ENCODE data around the gene LBHD1. TPM values are rescaled to one million over a fixed set of nuclear protein-coding genes. Genes with fewer than 3 reads are reported as not detected.
"Not testable (repeated sequence)": the region's sequence is repeated elsewhere in the genome, so short reads cannot be mapped to it uniquely, and the experiment has no call there.

The LBHD1 gene
- polyA plus RNA-seq, 4 donors: 3.3 to 8.6 (median 7.8) TPM

- no peak for DNase-seq (ENCODE audit: low read depth in 4 of 4, low spot score in 3 of 4)
These were observed 6.3 kb downstream of the LBHD1 start for GRCh38 chr11:62665599-62666258.

DNA sequence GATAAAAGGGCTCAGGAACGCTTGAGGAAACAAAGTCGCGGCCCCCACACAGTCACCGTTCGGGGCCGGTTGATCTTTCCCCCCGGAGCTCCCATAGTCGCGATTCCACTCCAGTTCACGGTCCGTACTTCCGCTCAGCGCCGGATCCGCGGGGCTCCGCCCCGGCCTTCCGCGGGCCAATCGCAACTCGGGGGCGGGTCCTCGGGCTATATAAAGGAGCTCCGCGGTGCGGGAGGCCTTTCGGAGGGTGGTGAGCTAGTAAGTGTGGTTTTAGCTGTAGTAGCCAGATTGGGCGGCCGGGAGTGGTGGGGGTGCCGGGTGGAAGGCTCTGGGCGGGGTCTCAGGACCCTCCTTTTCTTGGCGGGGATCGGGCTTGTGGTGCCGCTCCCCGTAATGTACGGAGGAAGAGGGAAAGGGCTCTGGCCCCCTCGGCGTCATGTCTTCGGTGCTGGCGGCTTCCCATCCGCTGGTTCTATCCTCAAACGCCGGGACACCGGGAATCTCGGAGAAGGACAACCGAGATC is 6.9 kb downstream of the LBHD1 start, which contains the start of the genes C11orf98 and CSKMT:
Gene C11orf98 (minus strand): TSS at position 136 of the 524 bp plus-strand sequence. CDS start 41 bp downstream, at position 95.
Gene CSKMT (plus strand): TSS at position 238 of the 524 bp plus-strand sequence. CDS start 568 bp downstream, outside the sequence.
- DNase-seq (ENCODE audit: low read depth in 4 of 4, low spot score in 3 of 4): peak; percentile 91 to 94 (median 94)

DNA sequence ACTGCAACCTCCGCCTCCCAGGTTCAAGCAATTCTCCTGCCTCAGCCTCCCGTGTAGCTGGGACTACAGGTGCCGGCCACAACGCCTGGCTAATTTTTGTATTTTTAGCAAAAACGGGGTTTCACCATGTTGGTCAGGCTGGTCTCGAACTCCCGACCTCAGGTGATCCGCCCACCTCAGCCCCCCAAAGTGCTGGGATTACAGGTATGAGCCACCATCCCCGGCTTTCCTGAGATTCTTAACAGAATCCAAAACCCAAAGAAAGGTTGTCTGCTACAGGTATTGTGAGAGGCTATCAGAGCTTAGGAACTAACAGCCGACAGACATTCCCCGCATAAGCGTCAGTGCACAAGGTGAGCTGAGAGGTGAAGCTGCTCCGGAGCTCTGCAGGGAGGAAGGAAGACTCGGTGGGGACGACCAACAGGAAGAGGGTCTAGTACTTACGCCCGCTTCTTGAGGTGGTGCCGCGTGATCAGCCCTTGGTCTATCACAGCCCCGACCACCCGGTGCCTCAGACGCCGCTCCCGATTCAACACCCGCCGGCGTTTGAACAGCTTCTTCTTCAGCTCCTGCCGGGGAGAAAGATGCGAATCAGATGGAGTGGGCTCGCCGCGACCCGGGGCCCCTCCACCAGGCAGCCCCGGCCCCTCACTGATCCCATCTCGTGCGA is 7.5 kb downstream of the LBHD1 start:
- DNase-seq (ENCODE audit: low read depth in 4 of 4, low spot score in 3 of 4): no peak

- DNase-seq (ENCODE audit: low read depth in 4 of 4, low spot score in 3 of 4): no peak
These were observed 15.2 kb downstream of the LBHD1 start for GRCh38 chr11:62656796-62657429.

- DNase-seq (ENCODE audit: low read depth in 4 of 4, low spot score in 3 of 4): no peak
These were observed 17.8 kb downstream of the LBHD1 start for GRCh38 chr11:62654297-62654696.

- DNase-seq (ENCODE audit: low read depth in 4 of 4, low spot score in 3 of 4): no peak
These were observed 19.7 kb downstream of the LBHD1 start for GRCh38 chr11:62652161-62653006.

GRCh38 chr11:62650283-62650682 is 21.8 kb downstream of the LBHD1 start:
- not testable (repeated sequence) for DNase-seq (ENCODE audit: low read depth in 4 of 4, low spot score in 3 of 4)

- DNase-seq (ENCODE audit: low read depth in 4 of 4, low spot score in 3 of 4): no peak
These were observed 22.6 kb downstream of the LBHD1 start for GRCh38 chr11:62649486-62649885.

DNA sequence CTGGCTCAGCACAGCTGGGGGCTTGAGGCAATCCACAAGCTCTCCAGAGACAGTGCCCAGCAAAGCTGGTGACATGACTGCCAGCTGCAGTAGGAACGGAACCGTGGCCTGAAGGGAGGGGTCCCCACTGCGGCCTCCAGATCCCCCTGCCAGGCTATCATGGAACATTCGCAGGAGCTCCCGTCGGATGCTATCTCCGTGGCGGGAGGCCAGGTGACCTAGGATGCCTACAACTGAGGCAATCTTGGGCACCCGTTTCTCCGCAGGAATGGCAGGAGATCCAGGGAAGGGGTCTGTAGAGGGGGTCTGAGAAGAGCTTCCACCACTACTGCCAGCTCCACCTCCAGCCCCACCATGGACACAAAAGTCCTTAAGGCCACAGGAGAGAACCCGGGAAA is 23.1 kb downstream of the LBHD1 start:
- DNase-seq (ENCODE audit: low read depth in 4 of 4, low spot score in 3 of 4): no peak

DNA sequence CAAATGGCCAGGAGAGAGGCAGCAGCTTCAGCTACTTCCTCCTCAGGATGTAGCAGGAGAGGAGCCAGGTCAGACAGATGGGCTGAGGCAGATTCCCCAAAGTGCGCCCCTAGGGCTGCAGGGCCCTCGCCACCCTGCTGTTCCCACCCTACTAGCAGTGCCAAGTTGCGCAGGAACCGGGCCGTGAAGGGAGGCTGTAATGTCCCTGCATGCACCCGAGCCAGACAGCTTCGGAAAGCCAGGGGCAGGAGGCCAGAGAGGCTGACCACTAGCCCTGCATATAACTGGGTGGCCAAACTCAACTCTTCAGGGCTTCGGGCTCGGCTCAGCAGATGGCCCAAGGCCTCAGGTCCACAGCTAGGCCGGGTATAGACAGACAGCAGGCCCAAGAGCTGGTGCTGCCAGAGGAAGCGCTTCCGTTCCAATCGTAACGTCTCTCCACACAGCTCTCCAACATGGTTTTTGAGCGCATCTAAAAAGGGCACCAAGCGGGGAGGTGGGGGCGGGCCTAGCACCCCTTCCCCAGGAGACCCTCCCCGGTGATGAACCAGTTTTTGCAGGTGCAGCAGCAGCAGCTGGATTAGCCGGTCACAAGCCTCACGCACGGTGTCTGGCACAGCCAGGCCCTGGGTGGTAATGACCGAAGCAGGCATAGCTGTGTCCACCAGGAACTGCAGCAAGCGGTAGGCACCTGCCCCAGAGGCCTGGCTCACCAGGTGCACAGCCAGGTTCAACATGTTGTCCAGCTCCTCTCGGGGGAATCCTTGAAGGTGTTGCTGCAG is 23.7 kb downstream of the LBHD1 start:
- no peak for DNase-seq (ENCODE audit: low read depth in 4 of 4, low spot score in 3 of 4)

- DNase-seq (ENCODE audit: low read depth in 4 of 4, low spot score in 3 of 4): no peak
These were observed 24.5 kb downstream of the LBHD1 start for GRCh38 chr11:62647609-62648005.

- DNase-seq (ENCODE audit: low read depth in 4 of 4, low spot score in 3 of 4): no peak
These were observed 25.1 kb downstream of the LBHD1 start for GRCh38 chr11:62646825-62647608.

DNA sequence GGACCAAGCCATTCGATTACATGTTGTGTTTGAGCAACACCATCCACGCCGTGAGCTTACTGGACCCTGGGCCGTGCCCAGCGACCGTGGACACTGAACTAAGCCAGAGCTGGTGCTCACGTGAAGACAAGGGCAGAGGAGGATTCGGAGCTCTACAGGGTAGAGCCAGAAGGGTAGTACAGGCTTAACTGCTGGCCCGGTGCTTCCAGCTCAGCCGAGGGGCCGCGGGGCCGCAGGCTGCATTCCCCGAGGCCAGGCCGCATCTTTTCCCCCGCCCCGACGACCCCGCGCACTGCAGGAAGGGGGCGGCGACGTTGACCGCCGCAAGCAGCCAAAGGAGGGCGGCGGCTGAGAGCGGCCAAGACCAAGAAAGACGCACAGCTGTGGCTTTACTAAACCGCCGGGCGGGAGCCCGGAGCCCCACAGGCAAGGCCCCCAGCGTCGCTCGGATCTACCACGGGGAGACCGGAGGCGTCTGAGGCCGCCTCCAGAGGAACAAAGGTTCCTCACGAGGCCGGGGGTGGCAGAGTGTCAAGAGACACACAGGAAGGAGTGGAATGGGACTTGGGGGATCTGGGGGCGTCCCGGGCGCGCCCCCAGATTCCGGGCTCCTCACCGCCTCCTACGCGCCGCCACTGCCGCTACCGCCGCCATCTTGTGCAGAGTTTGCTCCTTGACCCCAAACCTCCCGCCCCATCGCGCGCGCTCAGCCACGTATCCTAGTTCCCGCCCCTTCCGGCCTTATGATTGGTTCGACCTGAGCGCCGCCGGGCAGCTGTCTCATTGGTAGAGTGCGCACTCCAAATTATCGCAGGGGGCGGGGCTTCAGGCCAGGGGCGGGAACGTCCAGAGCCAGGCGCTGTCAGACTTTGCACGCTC is 25.9 kb downstream of the LBHD1 start, which contains the start of gene GANAB:
Gene GANAB (minus strand): TSS at position 668 of the 879 bp plus-strand sequence. CDS start 14 bp downstream, at position 654.
- DNase-seq (ENCODE audit: low read depth in 4 of 4, low spot score in 3 of 4): peak; percentile 96 to 97 (median 97)

DNA sequence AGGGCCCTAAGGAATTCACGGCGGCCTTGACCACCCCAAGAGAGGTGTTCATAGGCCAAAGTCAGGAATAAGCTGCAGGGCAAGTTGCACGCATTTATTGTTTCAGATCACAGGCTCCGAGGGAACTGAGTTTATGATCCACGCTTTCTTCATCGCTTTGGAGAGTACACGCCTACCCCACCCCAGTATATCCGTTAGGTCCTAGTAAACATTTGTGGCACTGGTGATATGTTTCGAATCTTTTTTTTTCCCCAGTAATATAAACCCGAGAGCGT is 26.5 kb downstream of the LBHD1 start:
- DNase-seq (ENCODE audit: low read depth in 4 of 4, low spot score in 3 of 4): no peak

GRCh38 chr11:62644220-62644619 is 27.8 kb downstream of the LBHD1 start:
- DNase-seq (ENCODE audit: low read depth in 4 of 4, low spot score in 3 of 4): no peak

DNA sequence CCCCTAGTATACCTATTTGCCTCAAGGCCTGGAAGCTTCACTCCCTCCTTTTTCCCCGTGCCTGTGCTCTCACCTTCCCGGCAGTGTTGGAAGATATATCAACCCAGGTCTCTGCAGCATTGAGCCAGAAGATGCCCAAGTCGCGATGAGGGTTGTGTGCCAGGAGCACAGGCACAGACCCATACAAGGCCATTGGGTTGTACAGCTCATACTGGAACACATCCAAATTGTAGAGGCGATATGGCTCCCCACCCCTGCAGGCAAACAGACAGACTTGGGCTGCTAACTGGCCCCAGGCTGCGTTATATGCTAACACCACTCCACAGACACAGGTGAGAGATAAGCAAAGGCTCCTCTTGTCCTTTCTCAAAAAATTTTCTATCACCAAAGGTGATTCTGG is 39.6 kb downstream of the LBHD1 start:
- no peak for DNase-seq (ENCODE audit: low read depth in 4 of 4, low spot score in 3 of 4)

DNA sequence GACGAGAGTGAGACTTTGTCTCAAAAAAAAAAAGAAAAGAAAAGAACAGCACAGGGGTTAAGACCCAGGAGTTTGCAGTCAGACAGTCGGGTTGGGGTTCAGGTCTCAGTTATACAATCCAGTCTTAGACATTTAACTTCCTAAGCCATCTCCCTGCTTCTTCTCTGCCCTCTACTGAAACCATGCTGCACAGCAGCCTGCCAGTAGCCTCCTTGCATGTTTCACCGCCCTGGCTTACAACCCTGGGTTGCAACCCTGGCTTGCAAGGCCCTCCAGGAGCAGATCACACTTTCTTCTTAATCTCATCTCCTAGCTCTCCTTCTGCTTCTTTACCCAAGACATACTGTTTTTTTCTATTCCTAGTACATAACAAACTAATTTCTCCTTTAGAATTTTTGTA is 44.4 kb downstream of the LBHD1 start:
- no peak for DNase-seq (ENCODE audit: low read depth in 4 of 4, low spot score in 3 of 4)

DNA sequence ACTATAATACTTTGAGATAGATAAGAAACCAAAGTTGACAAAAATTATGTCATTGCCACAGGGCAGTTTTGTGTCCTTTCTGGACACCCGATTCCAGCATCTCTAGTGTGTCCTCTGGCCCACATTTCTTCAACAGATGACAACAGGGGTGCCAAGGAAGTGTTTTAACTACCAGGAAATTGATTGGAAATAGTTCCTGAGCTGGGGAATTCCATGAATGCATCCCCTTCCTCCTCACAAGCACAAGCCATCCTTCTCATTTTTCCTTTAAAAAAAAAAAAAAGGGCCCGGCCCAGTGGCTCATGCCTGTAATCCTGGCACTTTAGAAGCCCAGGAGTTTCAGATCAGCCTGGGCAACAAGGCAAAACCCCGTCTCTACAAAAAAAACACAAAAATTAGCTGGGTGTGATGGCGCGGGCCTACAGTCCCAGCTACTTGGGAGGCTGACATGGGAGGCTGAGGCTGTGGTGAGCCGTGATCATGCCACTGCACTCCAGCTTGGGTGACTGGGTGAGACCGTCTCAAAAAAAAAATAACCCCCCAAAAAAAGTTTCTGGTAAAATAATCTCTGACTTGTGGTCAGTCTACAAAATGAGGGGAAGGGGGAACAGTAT is 49.5 kb downstream of the LBHD1 start:
- DNase-seq (ENCODE audit: low read depth in 4 of 4, low spot score in 3 of 4): no peak

All from right renal pelvis (tissue), 4 donors.